ENCODE data around the gene DPM1.

Gene DPM1

DNA sequence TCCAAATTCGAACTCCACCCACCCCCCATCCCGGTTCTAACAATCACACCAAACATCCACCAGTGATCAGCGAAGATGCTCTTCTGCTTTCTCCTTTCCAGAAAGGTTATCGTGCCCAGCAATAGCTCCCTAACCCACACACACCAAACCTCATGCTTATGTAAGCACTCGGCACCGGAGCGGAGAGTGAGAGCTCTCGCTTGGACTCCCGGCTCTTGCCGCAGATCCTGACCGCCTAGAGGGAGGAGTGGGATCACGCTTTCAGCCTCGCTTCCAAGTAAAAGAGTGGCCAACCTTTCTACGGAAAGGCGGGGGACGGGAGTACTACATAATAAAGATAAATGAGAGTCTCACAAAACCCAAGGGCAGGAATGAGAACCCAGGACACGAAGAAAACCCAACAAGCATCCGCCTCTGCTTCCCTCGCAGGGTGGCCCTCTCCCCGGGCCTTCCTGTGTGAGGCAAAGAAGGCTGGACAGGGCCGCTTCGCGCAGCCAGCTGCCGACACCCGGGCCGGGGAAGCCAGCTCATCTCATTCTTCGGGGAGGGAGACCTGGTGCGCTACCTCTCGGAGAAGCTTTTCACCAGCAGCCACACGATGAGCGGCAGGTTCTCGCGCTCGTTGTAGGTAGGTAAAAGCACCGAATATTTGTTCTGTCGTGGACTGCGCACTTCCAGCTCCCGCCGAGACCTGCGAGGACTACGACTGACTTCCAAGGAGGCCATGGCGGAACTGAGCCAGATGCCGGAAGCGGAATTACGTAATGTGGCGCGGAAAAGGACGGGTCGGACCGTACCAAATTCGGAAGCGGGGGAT is at the start of gene DPM1:
TSS of gene DPM1 (minus strand) at position 735 of the 817 bp plus-strand sequence. CDS start at position 726, 9 bp downstream.
- DNase-seq (ENCODE audit: low read depth, low spot score): peak; percentile 42

DNA sequence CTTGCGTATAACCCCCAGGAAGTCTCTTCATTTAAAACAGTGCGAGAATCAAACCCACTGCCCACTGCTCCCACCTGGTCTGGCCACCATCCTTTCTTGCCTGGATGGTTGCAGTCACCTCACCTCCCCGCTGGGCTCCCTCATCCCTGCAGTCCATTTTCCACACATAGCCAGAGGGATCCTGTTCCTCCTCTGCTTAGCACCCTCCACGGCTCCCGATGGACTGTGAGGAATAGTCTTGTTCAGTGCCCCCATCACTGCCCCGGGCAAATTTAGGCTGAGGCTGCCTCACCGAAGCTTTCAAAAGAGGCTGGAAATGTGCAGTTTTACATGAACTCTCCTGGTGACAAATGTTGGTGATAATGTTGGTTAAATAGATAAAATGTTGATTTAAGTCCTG is 46.9 kb upstream of the DPM1 start:
- no peak for DNase-seq (ENCODE audit: low read depth, low spot score)

GRCh38 chr20:51004781-51005180 is 46.4 kb upstream of the DPM1 start:
- no peak for DNase-seq (ENCODE audit: low read depth, low spot score)

- DNase-seq (ENCODE audit: low read depth, low spot score): no peak
These were observed 46.0 kb upstream of the DPM1 start for GRCh38 chr20:51004305-51004727.

GRCh38 chr20:51003753-51004152 is 45.4 kb upstream of the DPM1 start:
- no peak for DNase-seq (ENCODE audit: low read depth, low spot score)

GRCh38 chr20:51002633-51003032 is 44.3 kb upstream of the DPM1 start:
- DNase-seq (ENCODE audit: low read depth, low spot score): no peak

DNA sequence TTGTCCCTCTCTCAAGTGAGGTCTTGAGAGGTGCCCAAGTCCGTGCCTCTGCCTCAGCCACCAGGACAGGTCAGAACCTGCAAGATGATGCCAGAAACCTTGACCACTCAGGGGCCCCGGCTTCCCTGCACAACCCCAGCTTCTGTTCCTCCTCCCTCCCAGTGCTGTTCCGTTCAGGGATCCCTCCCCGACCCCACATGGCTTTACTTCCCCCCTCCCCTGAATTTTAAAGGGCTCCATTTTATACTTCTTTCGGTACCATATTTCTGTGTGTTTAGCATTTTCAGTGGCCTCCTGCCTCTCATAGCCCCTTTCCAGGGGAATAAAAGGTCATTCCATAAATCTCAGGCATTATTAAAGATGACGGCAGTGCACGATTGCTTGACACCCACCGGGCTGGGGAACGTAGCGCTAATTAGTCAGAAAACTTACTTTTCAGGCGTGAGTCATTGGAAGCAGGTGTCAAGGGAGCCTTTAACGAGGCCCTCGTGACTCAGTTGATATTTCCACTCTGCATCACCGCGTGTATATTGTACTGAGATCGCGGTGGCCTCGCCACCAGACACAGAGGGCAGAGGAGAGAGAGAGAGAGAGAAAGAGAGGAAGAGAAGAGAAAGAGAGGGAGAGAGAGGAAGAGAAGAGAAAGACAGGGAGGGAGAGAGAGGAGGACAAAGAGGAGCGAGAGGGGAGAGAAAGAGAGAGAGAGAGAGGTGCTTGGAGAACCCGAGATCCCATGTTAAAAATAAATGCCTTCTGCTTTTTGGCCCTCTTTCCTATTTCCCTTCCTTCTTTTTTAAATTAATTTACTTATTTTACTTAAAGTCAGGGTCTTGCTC is 43.3 kb upstream of the DPM1 start:
- no peak for DNase-seq (ENCODE audit: low read depth, low spot score)

GRCh38 chr20:50999355-50999754 is 41.0 kb upstream of the DPM1 start:
- no peak for DNase-seq (ENCODE audit: low read depth, low spot score)

DNA sequence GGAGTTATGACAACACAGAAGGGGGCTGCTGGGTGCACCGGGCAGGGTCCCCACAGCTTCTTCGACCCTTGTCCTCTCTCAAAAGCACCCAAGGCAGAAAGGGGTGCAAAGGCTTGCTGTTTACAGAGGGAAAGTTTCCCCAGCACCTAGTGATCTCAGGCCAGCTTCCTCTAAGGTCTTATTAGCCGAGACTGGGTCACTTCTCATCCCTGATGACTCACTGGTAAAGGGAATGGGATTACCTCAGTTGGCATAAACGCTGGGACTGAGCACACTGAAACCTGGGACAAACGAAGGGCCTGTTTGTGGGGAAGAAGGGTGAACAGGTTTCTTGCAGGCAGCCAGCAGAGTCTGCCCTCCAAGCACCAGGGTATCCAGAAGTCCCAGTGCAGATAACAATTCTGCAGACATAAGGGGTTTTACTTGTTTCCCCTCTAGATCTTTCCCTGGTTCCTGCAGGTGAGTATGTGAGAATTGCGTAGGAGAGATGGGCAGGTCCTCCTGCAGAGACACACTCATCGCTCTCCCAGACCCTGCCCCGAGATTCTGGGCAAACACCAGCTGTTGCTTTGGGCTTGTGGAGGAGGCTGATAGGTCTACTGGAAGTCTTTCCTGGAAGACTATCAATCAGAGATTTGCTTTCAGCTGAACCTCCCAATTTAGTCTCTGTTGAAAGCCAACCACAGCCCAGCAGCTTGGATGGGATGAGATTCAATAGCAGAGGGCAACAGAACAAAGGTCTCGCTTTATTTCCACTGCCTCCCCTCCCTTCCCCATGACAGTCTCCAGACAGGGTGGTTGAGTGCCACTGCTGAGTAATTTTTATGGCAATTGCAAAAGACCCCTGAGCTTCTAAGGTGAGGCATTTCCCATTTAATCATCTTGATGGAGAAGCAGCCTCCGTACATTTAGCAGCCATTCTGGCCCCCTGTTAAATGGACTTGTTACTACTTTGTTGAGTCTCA is 38.9 kb upstream of the DPM1 start:
- DNase-seq (ENCODE audit: low read depth, low spot score): no peak

- no peak for DNase-seq (ENCODE audit: low read depth, low spot score)
These were observed 37.2 kb upstream of the DPM1 start for GRCh38 chr20:50995506-50995905.

GRCh38 chr20:50993876-50994275 is 35.5 kb upstream of the DPM1 start:
- no peak for DNase-seq (ENCODE audit: low read depth, low spot score)

DNA sequence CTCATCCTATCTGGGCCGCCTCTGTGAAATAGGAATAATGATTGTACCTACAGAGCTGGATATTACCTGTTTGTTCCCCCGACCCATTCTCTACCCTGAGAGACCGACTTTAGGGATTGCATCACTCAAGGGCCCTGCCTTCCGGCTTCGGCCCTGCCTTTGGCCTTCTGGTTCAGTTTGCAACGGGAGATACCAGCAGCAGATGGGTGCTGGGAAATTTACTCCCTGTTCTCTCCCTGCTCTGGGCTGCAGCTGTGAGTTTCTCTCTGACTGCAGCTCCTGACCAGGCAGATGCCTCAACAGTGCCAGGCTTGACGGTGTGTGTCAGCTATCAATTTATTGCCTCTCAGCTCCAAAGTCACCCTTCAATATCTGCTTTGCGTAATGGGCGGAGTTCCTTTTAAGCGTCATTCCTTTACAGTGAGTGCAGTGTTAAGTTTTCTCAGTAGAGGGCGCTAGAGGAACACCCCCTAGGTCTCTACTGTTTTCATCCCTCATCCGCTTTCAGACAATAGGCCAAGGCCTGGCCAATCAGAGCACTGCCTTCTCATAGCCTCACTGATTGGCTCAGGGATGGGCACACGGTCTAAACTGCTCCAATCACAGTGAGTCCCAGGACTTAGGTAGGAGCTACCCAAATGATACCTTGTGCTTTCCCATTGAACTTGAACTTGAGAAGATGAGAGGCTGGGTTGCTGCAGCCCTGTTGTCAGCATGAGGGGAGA is 34.6 kb upstream of the DPM1 start:
- peak; percentile 97 for DNase-seq (ENCODE audit: low read depth, low spot score)

DNA sequence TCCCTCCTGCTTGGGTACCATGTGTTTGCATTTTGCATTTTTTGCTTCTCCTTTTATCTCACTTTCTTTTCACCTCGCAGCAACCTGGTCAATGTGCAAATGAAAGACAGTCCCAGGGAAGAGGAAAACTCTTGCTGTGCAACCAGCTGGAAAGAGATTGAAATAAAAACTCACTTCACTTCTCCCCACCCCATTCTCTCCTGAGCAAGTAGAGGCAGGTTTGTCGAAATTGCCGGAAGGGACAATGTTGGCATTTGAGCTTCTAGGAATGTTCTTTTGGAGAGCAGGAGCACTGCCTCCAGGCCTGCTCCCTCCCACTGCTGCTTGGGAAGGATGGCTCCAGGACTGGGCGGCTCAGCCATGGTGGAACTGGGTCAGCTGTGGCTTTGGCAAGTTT is 34.0 kb upstream of the DPM1 start:
- DNase-seq (ENCODE audit: low read depth, low spot score): no peak

GRCh38 chr20:50991076-50991475 is 32.7 kb upstream of the DPM1 start:
- no peak for DNase-seq (ENCODE audit: low read depth, low spot score)

DNA sequence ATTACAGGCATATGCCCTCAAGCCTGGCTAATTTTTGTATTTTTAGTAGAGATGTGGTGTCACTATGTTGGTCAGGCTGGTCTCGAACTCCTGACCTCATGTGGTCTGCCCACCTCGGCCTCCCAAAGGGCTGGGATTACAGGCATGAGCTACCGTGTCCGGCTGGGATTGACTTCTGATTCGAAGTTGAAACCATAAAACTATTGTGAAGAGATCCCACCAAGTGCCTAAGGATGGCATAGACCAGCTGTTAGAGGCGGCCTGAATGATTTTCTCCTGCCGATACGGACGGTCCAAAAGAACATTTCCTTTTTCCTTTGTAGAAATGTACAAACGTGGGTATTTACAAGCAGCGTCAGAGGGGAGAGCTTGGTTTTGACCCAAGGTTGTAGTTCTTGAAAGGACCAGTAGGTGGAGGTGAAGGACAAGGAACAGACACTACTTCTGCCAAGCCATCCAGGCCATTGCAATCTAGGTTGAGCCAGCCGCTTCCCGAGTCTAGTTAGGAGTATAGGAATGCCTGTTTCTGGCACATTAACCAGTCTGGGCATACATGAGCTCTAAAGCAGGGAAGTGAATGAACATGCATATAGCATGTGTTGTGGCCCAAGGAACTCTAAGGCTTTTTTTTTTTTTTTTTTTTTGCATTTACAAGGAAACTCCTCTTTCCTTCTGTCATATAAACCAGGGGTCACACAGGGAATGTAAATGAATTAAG is 29.3 kb upstream of the DPM1 start:
- no peak for DNase-seq (ENCODE audit: low read depth, low spot score)

DNA sequence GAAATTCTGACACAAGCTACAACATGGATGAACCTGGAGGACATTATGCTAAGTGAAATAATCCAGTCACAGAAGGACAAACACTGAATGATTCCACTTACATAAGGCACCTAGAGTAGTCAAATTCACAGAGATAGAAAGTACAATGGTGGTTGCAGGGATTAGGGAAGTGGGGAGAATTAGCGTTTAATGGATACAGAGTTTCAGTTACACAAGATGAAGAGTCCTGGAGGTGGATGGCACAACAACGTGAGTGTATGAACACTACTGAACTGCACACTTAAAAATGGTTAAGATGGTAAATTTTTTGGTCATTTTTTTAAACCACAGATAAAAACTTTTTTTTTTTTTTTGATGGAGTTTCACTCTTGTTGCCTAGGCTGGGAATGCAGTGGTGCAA is 25.0 kb upstream of the DPM1 start:
- DNase-seq (ENCODE audit: low read depth, low spot score): no peak

DNA sequence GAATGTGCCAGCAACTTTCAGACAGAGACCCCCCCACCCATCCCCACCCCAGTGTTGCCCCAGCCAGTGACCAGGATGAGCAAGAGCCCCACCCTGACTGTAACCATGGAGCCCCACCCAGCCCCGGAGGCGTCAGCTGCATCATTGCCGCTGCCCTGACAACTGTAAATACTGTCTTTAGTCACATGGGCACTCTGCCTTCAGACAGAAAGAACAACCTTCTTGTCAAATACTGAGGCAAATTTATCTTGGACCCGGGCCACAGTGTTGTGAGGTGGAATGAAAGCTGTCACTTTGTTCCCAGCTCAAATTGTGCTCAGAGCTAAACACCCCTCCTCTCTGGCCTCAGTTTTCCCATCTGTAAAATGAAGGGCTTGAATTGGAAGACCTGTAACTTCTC is 24.0 kb upstream of the DPM1 start:
- no peak for DNase-seq (ENCODE audit: low read depth, low spot score)

- DNase-seq (ENCODE audit: low read depth, low spot score): no peak
These were observed 23.3 kb upstream of the DPM1 start for GRCh38 chr20:50981714-50982048.

DNA sequence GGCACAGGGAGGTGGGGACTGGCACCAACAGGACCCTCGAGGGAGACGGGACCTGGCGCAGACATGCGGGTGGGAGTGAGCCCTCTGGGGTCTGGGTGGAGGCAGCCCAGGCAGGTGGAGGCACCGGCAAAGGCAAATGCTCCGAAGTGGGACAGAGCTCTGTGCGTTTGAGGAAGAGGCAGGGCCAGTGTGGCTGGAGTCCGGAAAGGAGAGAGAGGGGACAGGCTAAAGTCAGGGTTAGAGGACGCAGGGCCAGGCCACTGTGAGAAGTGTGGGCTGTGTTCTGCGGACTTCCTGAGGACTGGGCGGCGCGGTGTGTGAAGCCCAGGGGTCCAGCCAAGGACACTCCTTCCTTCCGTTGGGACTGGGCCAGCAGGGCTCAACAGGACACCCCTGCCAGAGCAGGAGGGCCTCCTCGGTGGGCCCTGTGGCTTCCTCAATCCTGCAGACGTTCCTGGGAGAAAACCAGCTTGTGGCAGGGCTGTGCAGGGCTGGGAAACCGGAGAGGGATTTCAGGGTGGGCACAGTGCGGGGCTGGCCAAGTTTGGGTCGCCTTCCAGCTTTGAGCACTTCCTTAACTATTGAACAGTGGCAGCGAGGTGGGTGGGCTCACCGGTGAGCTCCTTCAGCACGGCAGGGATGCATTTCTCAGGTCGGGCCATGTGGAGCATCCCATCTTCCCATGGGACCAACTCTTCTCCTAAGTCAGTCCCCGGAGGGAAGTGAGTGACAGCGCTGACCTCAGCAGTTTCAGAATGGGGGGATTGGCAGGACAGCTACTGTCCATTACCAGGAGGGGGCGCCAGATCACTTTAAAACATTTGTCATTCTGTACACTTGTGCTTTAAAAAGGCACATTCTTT is 22.8 kb upstream of the DPM1 start:
- no peak for DNase-seq (ENCODE audit: low read depth, low spot score)

Measured in iPS DF 19.7 (cell line).